ENCODE results near the gene AGMO.
A peak's percentile ranks its signal among the peaks of the same experiment; 100 is the strongest.

AGMO gene

DNA sequence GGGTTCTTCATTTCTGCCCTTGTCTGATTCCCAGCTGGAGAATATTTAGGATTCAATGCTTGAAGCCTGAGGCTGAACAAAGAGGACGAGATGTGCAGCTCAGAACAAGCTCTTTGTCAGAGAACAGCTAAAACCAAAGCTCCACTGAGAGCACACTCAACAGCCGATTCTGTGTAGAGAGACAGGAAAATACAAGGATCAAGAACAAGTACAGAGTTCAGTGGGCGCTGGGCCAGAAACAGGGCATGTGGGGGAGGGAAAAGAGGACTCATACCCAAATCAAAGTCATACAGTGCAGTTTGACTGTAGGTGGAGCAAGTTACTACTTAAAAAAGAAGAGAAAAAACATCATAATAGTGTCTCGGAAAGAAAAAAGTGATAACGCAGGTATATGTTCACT lies at the start of gene AGMO:
Gene AGMO, minus strand, starts transcription at position 181 of the 400 bp plus-strand sequence.
- peak; percentile 18 for DNase-seq

DNA sequence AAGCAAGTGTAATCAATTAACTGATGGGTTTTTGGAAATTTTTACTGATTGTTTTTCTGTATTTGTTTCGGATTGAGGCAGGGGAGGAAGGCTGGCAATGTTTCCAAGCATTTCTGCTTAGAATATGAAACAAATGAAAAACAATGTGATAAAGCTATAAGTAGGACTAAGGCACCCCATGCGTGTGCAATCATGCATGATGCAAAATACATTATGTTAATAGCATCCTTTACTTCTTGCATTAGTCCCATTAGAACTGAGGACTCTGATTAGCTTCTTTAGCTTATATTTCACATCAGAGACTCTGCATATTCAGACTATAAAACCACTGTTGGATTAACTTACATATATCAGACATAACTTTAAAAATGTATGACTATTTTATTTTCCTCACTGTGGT lies 48.7 kb upstream of the AGMO start:
- DNase-seq = no peak

DNA sequence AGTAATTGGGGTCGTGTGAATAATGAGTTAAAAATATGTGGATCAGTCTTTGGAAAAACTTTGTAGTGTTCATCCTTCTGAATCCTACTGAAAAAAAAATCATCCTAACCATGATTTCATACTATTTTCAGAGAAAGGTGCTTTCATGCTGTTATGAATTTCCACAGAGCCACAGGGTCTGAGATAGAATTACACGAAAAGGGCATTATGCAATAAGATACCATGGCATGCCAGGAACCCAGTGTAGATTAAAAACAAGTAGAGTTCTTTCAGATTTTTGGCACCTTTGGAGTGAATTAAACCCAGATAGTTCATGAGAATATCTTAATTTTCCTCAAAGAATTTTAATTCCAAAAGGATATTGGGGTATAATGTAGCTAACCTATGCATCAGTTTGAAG lies 47.5 kb upstream of the AGMO start:
- no peak for DNase-seq

DNA sequence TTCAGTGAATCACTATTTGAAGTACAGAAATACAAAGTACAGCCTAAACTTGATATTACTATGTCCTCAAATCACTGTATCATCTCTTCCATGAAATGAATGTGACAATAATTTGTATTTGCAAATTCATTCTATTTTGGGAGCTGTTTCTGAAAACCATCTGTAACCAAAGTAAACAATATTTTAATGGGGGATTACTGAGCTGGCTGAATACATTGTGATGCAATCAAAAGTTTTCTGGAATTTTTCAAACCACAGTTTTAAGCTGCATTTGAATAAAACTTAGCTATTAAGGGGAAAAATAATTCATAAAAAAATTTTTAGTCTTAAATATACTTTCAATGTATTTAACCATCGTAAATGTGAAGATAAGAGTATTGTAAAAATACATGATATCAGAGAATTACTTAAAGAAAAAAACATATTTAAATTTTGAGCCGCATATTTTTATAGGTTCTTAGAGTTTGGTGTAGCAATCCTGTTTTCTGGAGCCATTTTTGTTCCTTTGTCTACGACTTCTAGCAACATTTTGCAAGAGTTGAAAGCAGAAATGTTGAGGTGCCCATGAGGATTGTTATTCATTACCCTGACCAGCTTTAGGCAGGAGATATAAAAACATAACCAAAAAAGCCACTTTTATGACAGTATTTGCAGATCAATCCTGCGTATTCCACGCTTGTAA lies 45.9 kb upstream of the AGMO start:
- no peak for DNase-seq

DNA sequence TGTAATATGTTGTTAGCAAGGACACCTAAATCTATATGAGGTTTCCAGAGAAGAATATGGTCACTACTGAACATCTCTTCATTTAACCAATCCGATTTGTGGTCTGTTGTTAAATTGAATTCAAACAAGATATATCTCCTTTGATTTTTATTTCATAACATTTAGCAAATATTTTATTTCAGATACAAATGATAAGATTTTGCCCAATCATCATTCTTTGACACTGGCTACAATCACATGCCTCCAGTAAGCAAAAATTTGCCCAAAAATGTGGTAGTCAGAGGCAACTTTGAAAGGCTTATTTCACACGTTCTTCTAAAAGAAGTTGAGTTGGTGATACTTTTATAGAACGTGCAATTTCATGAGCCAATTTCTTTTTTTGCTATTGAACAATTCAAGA lies 44.7 kb upstream of the AGMO start:
- no peak for DNase-seq

DNA sequence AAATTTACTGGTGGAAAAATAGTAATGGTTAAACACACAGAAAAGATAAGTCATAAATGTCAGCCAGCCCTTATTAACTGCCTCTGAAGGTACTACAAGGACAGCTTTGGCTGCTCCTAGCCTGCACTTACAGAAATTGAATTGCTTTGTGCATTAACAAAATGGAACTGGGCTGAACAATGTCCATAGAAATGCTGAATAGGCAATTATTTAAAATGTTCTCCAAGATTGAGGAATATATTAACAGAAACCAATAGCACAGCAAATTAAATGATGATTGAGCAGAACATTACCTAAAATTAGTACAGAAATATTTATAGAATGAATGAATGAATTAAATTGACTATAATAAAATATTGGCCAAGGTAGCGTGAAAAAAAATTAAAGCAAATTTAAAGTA lies 42.4 kb upstream of the AGMO start:
- no peak for DNase-seq

DNA sequence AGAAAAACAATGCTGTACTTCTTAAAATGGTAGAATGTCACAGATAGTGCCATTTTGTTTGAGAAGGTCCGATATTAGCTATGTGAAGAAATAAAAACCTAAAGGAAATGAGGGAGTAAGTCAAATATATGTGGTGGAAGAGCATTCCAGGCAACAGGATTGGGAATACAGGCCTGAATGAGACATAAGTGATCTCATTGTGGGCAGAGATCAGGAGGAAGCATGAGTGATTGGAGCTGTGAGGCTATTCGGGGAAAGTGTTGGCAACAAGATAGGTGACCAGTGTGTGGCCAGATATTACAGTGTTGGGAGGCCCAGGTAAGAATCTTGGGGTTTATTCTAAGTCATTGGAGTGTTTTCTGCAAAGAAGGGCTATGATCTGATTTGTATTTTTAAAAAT lies 41.3 kb upstream of the AGMO start:
- peak; percentile 2 for DNase-seq

DNA sequence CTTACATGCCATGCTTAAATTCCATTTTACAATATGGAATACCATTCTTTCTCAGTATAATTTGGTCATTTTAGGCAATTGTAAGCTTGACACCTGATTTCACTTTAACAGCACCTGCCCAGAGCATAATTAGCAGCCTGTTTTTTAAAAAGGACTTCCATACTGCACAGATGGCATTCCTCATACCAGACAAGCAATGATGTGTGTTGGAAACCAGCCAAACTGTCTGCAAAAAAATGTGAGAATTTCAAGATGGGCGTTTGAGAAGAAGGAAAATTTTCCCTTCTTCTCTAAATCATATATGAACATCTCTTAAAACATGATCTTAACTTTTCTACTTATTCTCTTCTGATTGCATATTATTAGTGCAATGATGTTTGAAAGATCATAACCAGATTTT lies 40.4 kb upstream of the AGMO start:
- DNase-seq = peak; percentile 10

DNA sequence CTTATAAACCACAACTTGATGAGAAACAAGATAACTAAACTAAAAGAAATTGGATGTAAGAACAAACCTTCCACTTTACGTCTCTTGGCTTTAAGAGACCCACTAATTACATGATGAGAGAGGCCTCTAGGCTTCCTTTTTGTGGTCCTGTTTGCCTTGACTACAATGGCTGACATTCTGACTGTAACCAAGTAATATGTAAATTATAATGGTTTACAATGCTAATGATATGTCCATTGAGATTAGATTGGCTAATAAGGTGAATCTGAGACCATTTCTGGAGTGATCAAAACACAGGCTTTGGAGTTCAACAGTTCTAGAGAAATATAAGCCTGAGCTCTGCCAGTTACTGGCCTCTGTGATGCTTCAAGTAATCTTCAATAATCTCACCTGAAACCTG lies 39.4 kb upstream of the AGMO start:
- no peak for DNase-seq

DNA sequence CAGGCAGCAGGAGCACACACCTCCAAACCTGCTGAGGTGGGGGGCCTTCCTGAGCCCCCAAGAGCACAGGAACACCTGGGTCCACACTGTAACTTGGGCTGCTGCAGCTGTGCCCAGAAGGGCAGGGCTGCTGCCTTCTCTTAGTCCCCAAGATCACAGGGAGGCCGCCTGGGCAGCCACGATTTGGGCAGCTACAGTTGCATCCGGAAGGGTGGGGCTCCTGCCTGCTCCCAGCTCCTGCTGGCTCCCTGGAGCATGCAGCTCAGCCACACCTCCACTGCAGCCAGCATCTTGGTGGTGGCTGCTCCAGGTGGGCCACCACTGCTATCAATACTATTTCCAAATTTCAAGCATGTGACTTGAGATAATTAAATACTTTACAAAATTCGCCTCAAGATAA lies 38.5 kb upstream of the AGMO start:
- no peak for DNase-seq

DNA sequence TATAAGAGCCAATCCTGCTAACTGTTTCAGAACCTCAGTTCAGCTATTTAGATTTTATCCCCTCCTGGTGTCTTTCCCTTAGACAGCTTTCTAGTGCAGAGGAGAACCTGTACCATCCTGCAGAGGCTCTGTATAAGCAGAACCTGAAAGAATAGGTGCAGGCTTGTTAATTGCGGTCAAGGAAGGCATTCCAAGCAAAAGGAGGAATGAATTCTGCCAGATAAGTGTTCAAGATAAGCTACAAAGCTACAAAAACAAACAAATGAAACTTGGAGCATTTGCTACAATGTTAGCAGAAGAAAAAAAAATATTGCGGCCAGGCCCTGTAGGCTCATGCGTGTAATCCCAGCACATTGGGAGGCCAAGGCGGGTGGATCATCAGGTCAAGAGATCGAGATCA lies 32.6 kb upstream of the AGMO start:
- no peak for DNase-seq

DNA sequence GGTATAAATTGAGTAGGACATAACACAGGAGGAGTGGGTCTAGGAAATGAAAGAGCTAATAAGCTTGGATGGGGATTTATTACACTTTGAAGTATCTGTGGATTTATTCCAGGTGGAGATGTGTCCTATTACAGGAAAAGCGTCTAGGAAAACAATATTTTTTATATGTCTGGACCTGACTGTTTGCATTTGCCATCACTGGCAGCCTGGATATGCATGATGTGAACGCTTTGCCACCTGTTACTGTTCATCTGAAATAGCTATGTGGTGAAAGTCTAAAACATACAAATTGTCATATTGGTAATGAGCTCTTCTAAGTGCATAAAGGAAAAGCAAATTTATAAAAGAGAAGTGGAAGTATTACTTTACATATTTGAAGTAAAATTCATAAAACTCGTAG lies 31.6 kb upstream of the AGMO start:
- DNase-seq = no peak

DNA sequence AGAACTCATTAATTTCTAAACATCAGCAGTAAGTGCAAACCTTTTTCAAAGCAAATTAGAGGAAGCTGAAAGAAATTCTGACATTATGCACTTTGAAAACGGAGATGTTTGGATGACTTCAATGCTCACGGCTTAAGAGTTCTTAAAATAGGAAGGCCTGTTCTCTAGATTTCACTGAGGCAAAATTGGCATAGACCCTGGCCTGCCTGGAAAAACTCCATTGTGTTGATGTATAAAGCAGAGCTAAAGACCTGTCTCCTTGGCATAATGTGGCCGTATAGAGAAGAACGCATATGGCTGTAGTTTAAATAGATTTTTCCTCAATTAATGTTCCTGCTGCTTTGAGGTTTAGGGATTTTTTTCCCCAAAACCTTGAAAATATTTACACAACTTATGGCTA lies 24.5 kb upstream of the AGMO start:
- no peak for DNase-seq

DNA sequence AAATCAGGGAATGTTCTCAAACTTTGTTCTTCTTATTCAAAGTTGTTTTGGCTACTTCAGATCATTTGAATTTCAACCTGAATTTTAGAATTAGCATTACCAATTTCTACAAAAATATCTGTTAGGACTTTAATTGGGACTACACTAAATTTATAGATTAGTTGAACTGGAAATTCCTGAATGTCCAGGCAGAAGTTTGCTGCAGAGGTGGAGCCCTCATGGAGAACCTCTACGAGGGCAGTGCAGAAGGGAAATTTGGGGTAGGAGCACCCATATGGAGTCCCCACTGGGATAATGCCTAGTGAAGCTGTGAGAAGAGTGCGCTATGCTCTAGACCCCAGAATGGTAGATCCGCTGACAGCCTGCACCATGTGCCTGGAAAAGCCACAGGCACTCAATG lies 22.8 kb upstream of the AGMO start:
- DNase-seq = no peak

DNA sequence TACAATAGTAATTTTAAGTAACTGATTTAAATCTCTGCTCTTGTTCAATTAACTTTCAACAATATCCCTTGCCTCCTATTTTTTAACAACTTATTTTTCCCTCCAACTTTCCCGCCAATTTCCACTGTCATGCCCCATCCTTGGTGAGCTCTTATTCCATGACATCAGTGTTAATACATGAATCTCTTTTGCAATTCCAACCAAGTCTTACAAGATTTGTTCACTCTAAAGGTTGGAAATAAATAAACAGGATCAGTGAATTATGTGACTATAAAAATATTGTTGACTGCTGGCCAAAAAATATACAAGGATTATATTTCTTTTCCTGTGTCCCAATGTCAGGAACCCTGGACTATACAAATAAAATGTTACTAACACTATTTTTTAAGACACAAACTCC lies 21.0 kb upstream of the AGMO start:
- no peak for DNase-seq

DNA sequence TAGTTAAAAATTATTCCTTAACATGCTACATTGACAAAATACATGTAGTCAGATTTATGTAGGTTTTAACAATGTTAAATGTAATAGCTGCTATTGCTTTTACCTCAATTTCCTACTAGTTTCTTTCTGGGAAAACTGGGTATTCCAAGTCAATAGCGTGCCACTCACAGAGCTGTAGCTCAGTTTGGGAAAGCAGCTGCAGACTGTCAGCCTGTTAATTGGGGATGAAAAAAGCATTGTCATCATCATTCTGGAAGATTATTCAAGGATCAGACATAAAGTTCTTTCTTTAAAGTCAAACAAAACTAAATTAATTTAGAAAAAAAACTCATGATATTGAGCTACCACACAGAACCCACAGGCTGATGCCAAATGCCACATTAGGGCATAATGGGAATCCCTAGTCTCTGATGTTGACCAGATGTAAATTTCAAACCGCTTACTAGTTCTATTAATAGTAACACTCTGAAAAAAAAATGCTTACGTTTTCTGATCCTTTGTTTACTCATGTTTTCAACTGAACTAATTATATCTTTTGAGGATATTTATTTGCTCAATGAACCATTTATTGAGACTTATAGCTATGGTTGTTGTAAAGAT lies 19.6 kb upstream of the AGMO start:
- no peak for DNase-seq

DNA sequence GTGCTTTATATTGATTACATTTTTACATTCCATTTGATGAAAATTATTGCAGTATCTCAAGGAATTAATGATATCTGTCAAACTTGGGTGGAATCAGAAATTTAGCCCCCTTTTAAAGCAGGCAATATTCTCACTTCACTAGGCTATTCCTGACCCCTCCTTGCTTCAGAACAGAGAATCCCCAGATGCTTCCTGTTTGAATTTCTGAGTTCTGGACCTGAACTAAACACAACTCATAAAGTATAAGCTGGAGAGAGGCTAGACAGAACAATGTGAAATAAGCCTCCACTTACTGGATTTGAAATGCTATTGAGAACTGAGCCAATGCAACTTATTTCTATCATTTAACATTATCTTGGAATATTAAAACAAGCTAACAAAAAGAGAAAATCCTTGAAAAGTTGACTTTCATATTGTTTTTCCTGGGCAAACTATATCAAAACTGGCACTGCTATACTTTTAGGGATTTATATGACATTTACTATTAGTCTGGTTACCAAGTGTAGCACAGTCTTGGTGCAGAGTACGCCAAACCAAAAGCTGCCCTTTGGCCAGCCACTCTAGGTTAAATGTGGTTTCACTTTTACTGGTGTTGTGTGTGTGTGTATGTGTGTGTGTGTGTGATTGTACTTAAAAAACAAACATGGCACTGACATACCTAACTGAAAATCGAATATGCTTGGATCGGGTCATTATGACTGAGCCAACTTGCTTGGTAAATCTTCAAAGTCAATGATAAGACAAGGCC lies 19.0 kb upstream of the AGMO start:
- no peak for DNase-seq

DNA sequence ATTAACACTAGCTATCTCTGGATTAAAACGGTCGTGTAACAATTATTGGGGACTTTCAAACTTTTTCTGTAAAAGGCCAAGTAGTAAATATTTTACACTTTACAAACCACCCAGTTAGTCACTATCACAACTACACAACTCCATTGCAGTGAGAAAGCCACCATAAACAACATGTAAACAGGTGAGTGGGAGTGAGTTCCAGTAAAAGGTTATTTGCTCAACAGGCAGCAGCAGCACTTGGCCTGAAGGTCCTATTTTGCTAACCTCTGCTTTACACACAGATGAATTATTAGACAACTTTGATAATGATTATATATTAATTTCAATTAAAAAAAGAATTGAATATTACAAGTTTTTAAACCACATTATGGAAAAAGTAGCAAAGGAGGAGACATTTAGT lies 15.8 kb upstream of the AGMO start:
- DNase-seq = no peak

DNA sequence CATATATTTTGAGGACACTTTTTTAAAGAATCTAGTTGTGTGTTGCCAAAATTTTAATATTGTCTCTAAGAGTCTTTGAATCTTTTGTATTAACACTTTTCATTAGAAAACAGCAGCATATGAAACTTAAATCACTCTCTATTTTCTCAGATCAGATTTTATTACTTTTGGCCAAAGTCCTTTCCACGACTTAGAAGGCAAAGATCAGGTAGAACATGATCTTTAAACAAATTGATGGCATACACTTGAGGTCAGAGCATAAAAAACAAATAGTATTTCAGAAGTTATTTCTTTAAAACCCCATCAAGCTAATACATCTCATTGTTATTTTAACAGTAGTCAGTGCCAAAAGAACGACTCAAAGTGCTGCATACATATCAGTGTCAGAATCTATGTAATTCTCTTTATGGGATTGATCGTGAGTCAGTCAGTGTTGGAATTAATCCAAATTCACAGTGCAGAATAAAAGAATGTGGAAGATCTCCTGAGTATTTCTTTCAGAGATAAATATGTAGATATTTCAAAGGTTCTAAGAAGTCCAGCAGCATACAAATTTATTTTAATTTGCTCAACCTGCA lies 9.6 kb upstream of the AGMO start:
- DNase-seq = peak; percentile 46

DNA sequence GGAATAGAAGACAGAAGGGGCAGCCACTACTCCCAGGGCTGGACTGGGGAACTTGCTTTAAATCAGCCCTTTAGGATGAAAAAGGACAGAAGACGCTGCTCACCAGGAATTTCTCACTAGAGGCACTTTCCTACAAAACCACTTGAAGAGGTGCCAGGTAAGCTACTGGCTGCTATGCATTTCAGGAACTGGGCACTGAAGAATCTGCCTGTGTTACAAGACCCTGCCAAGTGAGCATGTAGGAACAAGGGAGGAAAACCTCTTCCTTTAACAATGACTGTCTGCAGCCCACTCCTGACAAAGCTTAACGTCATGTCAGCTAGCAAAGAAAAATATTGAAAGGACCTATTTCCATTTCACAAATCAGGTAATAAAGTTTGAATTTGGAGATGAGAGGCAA lies 5.8 kb upstream of the AGMO start:
- DNase-seq = no peak

DNA sequence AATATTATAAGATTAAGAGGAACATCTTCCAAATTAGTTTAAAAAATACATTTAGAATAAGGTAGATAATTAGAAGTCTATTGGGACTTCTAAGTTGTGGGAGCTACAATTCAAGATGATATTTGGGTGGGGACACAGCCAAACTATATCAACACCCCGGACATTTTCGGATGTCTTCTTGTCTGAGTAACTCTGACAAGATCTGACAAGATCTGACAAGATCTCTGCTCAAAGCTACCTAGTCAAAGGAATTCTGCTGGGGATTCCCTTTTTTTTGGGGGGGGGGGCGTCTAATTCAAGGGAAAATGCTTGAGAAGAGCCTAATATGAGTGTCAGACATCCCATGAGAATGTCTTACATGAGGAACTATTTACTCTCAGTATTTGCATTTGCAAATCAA lies 5.2 kb upstream of the AGMO start:
- DNase-seq = no peak

DNA sequence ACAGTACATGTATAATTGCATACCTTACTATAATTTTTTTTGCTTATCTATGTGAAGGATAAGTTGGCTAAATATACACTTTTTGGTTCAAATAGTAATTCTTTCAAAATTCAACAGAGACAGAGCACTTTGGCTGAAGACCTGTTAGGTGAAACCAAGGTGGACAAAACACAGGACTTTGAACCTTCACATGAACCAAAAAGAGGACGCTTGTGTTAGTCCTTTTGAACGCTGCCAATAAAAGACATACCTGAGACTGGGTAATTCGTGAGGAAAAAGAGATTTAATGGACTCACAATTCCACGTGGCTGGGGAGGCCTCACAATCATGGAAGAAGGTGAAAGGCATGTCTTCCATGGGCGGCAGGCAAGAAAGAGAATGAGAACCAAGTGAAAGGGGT lies 4.7 kb upstream of the AGMO start:
- no peak for DNase-seq

DNA sequence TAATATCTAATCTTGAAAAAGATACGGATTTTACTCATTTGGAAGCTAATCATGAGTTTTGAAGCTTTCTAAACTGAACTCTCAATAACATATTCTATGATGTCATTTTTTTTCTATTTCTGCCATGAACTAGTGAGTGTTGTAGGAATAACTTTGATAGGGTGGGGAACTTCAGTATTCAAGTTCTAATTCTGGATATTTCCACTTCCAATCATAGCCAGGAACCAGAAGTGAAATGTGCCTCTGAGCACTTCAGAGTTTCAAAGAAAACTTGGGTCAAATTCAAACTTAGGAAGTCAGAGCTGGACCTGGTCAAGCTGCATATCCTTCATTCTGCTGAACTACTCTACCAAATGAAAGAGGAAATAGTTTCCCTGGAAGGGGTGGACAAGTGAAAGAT lies 847 bp downstream of the AGMO start:
- DNase-seq = no peak

DNA sequence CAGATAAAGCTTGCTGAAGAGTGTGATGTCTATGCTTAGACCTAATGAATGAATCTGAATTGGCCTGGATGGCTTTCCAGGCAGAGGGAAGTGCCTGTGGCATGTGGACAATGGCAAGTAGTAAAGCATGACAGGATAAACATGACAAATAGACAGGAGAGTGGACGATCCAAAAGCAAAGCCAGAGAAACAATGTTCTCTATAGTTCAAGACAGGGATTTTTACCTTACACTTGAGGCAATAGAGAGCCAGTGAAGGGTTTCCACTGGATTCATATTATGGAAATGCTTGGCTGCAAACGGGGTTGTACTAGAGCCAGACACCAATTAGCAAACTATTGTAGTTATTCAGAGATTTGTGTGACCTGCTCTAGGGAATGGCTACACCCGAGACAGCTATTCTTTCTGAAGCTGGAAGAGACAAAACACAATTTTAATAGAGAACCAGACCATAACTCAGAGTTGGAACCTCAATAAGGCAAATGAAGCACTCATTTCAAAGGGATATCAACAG lies 2.3 kb downstream of the AGMO start:
- no peak for DNase-seq
